Non-pigmented ciliary epithelial cell (primary cell): ENCODE results near the gene BMF.

Experiments
- DNase-seq: peaks from one replicate; pipeline ENCODE4 v3.0.0-alpha.2; 2010; ENCODE audit warnings: low read depth

BMF gene

DNA sequence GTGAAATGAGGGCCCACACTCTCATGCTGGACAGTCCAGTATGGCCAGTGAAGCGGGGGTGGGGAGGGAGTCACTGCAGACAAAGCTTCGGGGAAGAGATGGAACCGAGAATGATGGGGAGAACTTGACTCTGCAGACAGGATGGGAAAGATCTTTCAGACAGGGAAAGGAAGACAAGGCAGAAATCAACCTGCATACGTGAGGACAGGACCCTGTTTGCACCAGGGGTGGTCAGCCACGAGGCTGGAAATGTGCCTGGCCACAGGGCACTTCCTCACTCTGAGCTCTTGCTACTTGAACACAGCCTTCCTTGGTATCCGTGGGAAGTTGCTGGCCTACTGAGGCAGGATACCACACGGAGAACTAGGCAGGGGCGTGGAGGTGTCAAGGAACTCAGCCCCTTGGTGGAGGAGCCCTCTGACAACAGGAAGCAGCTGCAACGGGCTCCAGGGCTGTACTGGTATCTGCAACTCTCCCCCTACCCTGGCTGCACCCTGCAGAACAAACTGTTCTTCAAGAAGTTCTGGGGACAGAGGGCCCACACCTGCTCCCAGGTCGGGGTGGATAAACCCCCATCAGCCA is 60.4 kb downstream of the BMF start:
- no peak for DNase-seq

DNA sequence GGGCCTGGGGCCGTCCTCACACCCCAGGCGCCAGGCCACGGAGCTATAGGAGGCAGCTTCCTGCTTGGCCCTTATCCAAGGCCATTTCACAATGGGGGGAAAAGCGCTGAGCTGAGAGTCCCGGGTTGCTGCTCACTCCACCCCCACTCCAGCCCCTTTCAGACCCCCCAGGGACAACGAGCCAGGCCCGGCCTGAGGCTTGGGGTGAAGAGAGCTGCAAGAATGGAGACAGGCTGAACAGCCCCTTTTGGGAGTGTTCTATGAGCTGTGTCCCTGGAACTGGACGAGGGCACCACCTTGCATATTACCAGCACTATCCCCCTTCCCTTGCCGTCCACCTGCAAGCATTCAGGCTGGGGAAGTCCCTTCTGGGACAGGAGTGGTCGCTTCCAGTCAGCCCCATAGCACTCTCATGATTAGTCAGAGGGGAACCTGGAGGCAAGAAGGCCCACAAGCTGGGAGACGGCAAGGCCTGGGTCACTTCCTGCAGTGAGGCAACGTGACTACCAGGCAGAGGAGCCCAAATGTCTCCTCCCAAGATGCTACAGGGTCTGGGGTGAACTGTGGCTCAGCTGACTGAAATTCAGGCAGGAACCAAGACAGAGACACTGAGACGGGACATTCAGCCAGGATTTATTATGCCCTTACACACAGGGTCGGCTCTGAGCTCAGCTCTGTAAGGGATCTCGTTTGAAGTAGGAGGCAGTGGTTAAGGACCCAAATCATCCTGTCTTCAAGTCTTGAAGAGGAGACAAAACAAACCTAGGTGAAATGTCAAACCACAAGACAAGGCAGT is 61.1 kb downstream of the BMF start:
- no peak for DNase-seq

DNA sequence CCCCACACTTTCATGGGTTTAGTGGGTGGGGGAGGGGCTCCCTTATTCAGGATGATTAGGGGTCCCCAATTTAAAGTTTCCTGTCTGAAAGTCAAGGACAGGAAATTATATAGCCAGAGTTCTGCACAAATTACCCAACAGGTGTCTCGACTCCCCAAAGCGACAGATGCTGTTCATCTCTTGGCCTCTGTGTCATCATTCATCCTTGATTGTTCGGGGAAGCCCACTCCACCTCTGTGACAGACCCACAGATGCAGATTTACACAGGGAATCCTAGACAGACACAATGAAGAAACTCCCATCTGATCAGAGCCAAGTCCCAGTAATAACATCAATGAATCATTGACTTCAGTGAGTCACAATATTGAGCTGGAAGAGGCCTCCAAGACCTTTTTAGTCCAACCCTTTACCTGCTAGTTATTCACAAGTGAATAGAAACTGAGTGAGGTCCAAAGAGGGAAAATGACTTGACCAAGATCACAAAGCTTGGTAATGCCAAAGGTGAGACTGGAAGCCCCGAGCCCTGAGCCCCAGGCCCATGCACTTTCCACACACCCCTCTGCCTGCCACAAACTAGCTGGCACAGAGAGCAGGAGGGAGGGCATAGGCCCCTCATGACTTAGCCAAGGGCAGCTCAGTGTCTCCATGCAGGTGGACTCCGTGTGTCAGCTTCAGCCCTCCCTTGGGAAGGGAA is 61.8 kb downstream of the BMF start:
- no peak for DNase-seq

DNA sequence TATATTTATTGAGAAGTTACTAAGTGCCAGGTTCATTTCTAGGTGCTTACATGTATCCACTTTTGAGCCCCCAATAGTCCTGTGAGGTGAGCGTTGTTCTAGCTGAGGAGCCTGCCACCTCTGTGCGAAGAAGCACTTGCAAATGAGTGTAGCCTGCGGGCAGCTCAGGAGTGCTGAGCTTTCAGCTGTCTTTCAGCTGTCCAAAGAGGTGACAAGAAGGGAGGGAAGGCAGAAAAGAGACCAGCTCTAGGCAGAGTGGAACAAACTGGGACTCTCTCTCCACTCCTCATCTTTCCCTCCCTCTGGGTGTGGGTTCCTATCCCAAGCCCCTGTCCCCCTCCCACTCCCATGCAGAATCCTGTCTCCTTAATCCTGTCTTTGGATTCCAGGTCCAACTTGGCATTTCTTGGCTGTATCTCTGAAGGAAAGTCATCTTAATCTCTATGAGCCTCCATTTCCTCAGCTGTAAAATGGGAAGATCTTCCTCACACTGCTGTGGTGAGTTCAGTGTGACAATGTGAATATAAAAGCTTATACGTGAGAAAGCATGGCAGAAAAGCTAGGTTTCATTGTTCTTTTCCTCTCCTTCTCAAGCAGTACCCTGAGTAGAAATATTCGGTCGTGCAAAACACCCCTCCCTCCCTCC is 63.0 kb downstream of the BMF start:
- DNase-seq, result no peak

DNA sequence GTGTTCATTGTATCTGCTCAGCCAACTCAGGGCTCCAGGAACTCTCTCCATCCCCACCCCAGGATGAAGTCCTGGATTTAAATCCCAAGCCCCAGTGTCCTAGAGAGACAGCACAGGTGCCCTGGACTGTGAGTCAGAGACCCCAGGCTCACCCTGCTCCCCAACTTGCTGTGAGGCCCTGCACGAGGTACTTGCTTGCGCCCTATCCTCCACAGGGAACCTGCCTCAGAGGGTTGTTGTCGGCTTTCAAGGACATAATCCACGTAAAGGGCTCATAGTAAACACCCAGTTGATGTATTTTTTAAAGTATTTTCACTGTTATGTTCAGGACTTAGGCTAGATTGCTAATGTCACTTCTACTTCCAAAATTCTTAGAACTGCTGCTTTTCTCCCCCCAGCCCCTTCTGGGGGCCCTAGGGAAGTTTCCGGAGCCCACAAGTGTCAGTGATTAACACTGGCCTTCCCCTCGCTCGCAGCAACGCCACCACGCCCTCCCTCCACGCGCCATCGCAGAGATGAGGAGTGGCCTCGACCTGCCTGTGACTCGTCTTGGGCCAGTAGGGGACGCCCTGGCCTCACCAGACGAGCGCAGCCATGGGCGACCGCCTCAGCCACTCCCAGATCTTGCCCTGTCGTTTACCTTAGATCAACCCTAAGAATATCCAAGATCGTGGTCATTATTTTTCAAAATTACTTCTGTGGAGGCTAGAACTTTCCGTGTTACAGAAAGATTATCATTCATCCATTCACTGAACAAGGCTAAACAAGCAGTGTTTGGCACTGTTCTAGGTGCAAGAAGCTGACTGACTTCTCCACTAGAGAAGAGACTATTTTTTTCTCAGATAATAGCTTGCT is 63.7 kb downstream of the BMF start:
- no peak for DNase-seq

DNA sequence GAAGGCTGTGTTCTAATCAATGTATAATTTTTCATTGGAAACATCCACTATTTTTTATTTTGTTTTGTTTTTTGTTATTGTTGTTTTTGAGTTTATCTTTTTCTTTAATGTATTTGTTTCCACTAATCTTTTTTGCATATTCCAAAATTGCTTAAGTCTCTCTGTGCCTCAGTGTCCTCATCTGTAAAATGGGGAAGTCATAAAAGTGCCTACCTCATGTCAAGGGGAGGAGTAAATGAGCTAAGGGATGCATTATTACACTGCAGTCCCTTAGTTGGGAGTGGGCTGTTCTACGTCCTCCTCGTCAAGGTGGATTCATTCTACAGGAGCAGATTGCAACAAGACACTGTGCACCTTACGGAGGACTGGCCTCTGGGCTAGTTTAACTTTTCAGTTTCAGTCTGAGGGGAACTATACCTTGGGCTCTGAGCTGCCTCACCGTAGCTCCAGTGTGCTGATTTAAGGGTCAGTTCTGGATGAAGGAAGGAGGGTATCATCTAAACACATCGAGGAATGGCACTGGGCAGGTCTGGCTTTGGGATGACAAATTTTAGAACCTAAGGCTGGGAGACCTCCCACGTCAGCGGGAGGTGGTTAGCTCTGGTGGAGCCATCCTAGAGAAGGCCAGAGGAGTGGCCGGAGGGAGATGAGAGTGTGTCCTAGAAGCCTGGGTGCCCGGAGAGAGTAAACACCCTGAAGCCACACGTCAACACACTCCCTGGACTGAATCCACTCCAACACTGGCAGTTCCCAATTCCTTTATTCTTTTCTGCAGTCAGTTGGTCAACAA is 64.6 kb downstream of the BMF start:
- DNase-seq, result no peak

DNA sequence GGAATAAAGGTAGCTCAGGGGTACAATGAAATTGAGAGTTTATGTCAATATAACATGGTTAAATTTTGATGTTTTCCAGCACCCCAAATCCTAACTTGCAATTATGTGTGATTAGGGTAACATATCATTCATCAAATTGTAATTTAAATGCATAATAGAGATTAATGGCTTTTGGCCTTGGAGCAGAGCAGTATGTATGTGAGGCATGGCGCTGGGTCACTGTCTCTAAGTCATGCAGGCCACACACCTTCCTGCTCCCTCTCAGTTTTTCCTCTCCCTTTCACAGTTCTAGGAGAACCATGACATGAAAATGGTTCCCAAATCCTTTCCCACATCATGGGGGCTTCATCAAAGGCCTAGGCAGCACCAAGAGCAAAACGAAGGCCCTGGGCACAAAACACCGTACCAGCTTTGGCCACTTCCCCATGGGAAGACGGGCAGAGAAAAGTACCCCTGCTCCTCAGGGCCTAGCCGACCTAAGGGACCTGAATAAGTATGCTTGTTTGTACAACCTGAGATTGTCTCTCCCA is 65.8 kb downstream of the BMF start:
- no peak for DNase-seq

DNA sequence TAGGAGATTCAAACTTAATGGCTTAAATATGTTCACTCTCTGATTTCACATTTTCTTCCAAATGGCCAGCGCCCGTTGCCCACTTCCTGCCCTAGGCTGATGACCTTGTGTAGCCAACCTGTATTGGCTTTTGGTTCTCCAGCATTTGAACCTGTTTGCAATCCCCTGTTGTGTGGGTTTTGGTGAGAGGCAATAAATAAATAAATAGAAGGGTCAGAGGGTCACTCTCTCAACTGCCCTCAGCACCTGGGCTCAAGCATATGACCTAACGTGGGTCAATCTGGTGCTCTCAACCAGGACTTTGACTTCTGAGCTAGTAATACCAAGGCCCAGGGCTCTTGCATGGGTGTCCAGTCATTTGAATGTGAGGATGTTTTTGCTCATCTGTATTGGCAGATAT is 67.9 kb downstream of the BMF start:
- DNase-seq, result no peak

DNA sequence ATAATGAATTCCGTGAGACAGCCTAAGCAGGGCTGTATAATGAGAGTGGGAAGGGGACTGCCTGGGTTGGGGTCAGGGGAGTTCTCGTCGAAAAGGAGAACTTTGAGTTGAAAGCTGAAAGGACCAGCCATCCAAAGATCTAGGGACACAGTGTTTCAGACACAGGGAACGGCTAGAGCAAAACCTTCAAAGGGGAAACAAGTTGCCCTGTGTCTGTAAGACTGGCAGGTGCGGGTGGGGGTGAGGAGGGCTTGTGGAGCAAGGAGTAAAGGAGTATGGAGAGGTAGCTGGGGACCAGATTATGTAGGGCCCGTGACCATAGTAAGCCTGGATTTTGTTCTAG is 68.4 kb downstream of the BMF start:
- DNase-seq, result no peak

DNA sequence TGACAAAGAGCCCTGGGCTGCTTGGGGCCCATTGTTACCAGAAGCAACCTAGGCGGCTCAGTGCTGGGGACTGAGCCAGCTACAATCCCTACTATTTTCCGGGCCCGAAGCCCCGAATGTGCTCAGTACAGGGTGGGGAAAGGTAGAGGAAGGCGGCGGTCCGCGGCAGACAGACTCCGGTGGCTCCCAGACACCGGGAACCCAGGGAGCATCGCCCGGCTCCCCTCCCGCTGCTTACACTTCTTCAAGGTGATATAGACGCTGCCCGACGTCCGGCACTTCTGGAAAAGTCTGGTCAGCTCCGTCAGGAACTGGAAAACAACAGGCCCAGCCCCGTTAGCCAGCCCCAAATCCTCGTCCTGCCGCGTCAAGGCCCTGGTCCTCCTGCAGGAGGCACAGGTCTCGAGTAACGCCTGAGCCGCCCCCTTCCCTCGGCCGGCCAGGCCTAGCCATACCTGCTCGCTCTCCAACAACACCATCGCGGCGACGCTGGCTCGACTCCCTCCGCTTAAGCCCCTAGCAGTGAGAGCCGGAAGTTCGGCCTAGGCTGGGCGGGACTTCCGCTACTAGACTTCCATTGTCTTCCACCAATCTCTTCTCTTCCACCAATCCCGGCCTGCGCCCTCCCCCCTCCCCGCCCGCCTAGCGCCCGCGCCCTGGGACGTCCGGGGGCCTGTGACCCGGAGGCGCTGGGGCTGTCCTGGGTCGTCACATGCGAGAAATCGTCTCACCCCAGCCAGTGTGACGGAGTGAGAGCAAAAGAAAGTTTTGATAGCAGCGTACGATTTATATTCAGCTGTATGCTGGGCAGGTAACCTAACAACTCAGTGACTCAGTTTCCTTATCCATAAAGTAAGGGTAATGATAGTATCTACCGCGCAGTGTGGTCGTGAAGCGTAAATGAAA is 69.8 kb downstream of the BMF start, which contains the start of gene SRP14:
Gene SRP14, minus strand, starts transcription at position 544 of the 906 bp plus-strand sequence. Its CDS starts 65 bp downstream, at position 479.
- peak; percentile 57 for DNase-seq

DNA sequence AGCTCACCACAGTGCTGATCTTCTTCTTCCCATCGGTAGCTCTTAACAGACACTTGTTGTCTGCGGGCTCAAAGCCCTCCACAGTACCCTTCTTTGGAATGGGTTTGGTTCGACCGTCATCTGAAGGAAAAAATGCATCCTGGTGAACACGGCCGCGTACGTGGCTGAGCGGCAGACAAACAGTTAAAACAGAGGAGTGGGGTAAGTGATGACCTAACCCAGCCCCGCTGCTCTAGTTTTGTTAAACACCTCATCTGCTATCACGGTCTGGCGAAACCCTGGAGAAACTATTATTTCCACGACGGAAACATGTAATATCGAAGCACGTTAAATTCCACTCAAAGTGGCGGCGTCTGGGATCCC is 70.4 kb downstream of the BMF start:
- no peak for DNase-seq
